GM19438 (cell line): ENCODE data around the gene YPEL2.

Experiments
- ATAC-seq: cut with Tn5 transposase; IDR thresholded peaks from one replicate; pipeline ENCODE4 v1.9.1; 2021; ENCODE audit warnings: low read depth; ENCODE audit not compliant: unreplicated experiment

Gene YPEL2

GRCh38 chr17:59329176-59330052 is 2.0 kb upstream of the YPEL2 start:
- no peak for ATAC-seq

- no peak for ATAC-seq
Observed at GRCh38 chr17:59330053-59330942, 1.2 kb upstream of the YPEL2 start.

GRCh38 chr17:59331929-59332748 is 684 bp downstream of the YPEL2 start:
- ATAC-seq = no peak

- ATAC-seq = no peak
Observed at GRCh38 chr17:59332749-59333377, 1.4 kb downstream of the YPEL2 start.

- no peak for ATAC-seq
Observed at GRCh38 chr17:59333836-59334235, 2.4 kb downstream of the YPEL2 start.

- ATAC-seq = no peak
Observed at GRCh38 chr17:59335685-59336084, 4.2 kb downstream of the YPEL2 start.

GRCh38 chr17:59337741-59338299 is 6.4 kb downstream of the YPEL2 start:
- ATAC-seq = no peak

- no peak for ATAC-seq
Observed at GRCh38 chr17:59338498-59338897, 7.0 kb downstream of the YPEL2 start.

- ATAC-seq = no peak
Observed at GRCh38 chr17:59341922-59342321, 10.5 kb downstream of the YPEL2 start.

- no peak for ATAC-seq
Observed at GRCh38 chr17:59342681-59343131, 11.3 kb downstream of the YPEL2 start.

- ATAC-seq = no peak
Observed at GRCh38 chr17:59345476-59345875, 14.0 kb downstream of the YPEL2 start.

GRCh38 chr17:59346341-59346740 is 14.9 kb downstream of the YPEL2 start:
- no peak for ATAC-seq

- ATAC-seq = no peak
Observed at GRCh38 chr17:59346876-59347407, 15.5 kb downstream of the YPEL2 start.

GRCh38 chr17:59347975-59348391 is 16.5 kb downstream of the YPEL2 start:
- no peak for ATAC-seq

- no peak for ATAC-seq
Observed at GRCh38 chr17:59349178-59349577, 17.7 kb downstream of the YPEL2 start.

- no peak for ATAC-seq
Observed at GRCh38 chr17:59353106-59353854, 21.8 kb downstream of the YPEL2 start.

- ATAC-seq = no peak
Observed at GRCh38 chr17:59353936-59354755, 22.7 kb downstream of the YPEL2 start.
